GM12878 (cell line): ENCODE measurements around the gene HEG1. TPM values are rescaled to one million over a fixed set of nuclear protein-coding genes. Genes with fewer than 3 reads are reported as not detected.

Experiments used
- ATAC-seq: fragments of 200-7000 bp; cut with Tn5 transposase; 3 replicates; pipeline ENCODE4 v1.9.1; 2020; ENCODE audit warnings: mild to moderate bottlenecking, moderate library complexity
- BruUV-seq: library from RNA; stranded (reverse); fragments of 400-500 nt; replicated peaks from 2 replicates; lab custom pipeline; 2021; lab: Mats Ljungman, UMichigan
- CTCF ChIA-PET: fragments of 300-600 bp; sonication (Branson Sonifier 250); formaldehyde crosslinking; extraction: SDS; loops from one replicate; lab custom pipeline; 2021; ENCODE audit warnings: inconsistent platforms; lab: Yijun Ruan, JAX
- POLR2A ChIA-PET: fragments of 350-600 bp; formaldehyde crosslinking; extraction: SDS; loops from one replicate; lab custom pipeline; 2021; ENCODE audit warnings: inconsistent platforms; lab: Charles Lee
- RAD21 ChIA-PET: fragments of 300-600 bp; sonication (Branson Sonifier 250); formaldehyde crosslinking; loops from one replicate; lab custom pipeline; 2023; ENCODE audit warnings: antibody characterized with exemption; ENCODE audit not compliant: unreplicated experiment; lab: Charles Lee
- SMC1A ChIA-PET: fragments of 300-600 bp; sonication (Branson Sonifier 250); formaldehyde crosslinking; loops from one replicate; lab custom pipeline; 2023; ENCODE audit not compliant: unreplicated experiment, uncharacterized antibody; lab: Charles Lee
- DNase-seq: peaks from one replicate; pipeline ENCODE4 v3.0.0-alpha.2; 2011; ENCODE audit warnings: low read depth, low spot score
- FAIRE-seq: peaks from 3 replicates; lab custom pipeline; 2011; peaks lifted over from hg19 to GRCh38; lab: Jason Lieb, UNC
- H2AFZ ChIP-seq: 2 replicates; pipeline ENCODE4 v1.6.0; 2011; ENCODE audit warnings: low read depth, low read length, control low read depth; ENCODE audit not compliant: control insufficient read depth
- H3K27ac ChIP-seq: 2 replicates; pipeline ENCODE4 v1.5.1; 2011; ENCODE audit warnings: control low read depth; ENCODE audit not compliant: control insufficient read depth, insufficient read depth
- H3K27me3 ChIP-seq, 2 experiments: replicated peaks in 1 of 2; 2 replicates each; pipeline versions ENCODE4 v1.6.0 to v1.6.1; 2011; ENCODE audit warnings: low read length in 1 of 2; ENCODE audit not compliant: control insufficient read depth in 2 of 2, insufficient read depth in 2 of 2
- H3K36me3 ChIP-seq, 2 experiments: 2 replicates each; pipeline ENCODE4 v1.5.1; 2011; ENCODE audit warnings: low read length in 1 of 2; ENCODE audit not compliant: control insufficient read depth in 2 of 2, insufficient read depth in 2 of 2
- H3K4me1 ChIP-seq: 2 replicates; pipeline ENCODE4 v1.6.1; 2011; ENCODE audit warnings: mild to moderate bottlenecking, low read length, moderate library complexity, mixed read lengths; ENCODE audit not compliant: control insufficient read depth, insufficient read depth
- H3K4me2 ChIP-seq: 2 replicates; pipeline ENCODE4 v1.6.0; 2011; ENCODE audit warnings: control low read depth; ENCODE audit not compliant: control insufficient read depth, insufficient read depth
- H3K4me3 ChIP-seq: fragments of 200-600 bp; sonication (generic); 2 replicates; pipeline ENCODE4 v1.5.1; 2016
- H3K79me2 ChIP-seq: 2 replicates; pipeline ENCODE4 v1.6.0; 2011; ENCODE audit warnings: low read length; ENCODE audit not compliant: control insufficient read depth, insufficient read depth
- H3K9ac ChIP-seq: 2 replicates; pipeline ENCODE4 v1.8.0; 2011; ENCODE audit warnings: low read length, control low read depth, mixed read lengths; ENCODE audit not compliant: control insufficient read depth, insufficient read depth
- H3K9me3 ChIP-seq: replicated peaks from 3 replicates; pipeline ENCODE4 v1.5.1; 2011; ENCODE audit warnings: mild to moderate bottlenecking, low read length; ENCODE audit not compliant: control insufficient read depth, insufficient read depth
- H4K20me1 ChIP-seq: 2 replicates; pipeline ENCODE4 v1.6.0; 2011; ENCODE audit not compliant: control insufficient read depth, insufficient read depth
- BRCA1 ChIP-seq: IDR thresholded peaks from 2 replicates; pipeline ENCODE4 v1.6.1; 2011; ENCODE audit warnings: low read depth, low read length, improper control_type of control experiment
- EP300 ChIP-seq, 2 experiments: fragments of 150-350 bp in 1 of 2; IDR thresholded peaks; 2 replicates each; pipeline ENCODE4 v1.6.1; 2011 to 2012; ENCODE audit warnings: low read depth in 2 of 2, low read length in 2 of 2, borderline replicate concordance in 1 of 2, improper control_type of control experiment in 1 of 2, inconsistent platforms in 1 of 2; ENCODE audit not compliant: control insufficient read depth in 1 of 2
- MEF2A ChIP-seq: IDR thresholded peaks from 2 replicates; pipeline ENCODE4 v1.6.1; 2011; ENCODE audit warnings: low read depth, mild to moderate bottlenecking, low read length, moderate library complexity; ENCODE audit not compliant: insufficient read depth
- PML ChIP-seq: IDR thresholded peaks from 2 replicates; pipeline ENCODE4 v1.6.1; 2012; ENCODE audit warnings: low read length, inconsistent platforms
- SP1 ChIP-seq: IDR thresholded peaks from one replicate; pipeline ENCODE4 v1.6.1; 2011; ENCODE audit warnings: low read depth, low read length
- YBX1 ChIP-seq: fragments of 450-650 bp; IDR thresholded peaks from 2 replicates; pipeline ENCODE4 v1.6.1; 2016; ENCODE audit warnings: antibody characterized with exemption
- WGBS: methylation state at CpG from one replicate; pipeline ENCODE4 v1.1.6; 2016; ENCODE audit warnings: low lambda C conversion rate; ENCODE audit not compliant: insufficient replicate concordance, insufficient coverage; ENCODE audit errors: missing lambda C conversion rate; 5-methylcytosine and 5-hydroxymethylcytosine counted together
- in situ Hi-C: fragments of 300-500 bp; cut with MboI; formaldehyde crosslinking; loops from 9 replicates; pipeline ENCODE4 v1.14.3; 2018; ENCODE audit warnings: mixed read lengths
- intact Hi-C: fragments of 100-400 bp; cut with micrococcal nuclease; formaldehyde crosslinking; loops from one replicate; pipeline ENCODE4 v1.14.2; 2022; ENCODE audit not compliant: unreplicated experiment
- polyA plus RNA-seq, 11 experiments: library from polyadenylated mRNA; depleted of rRNA in 4 of 11; unstranded in 6 of 11; stranded (reverse) in 5 of 11; fragments of >200 nt; fragmentation: Nextera tagmentation in 4 of 11; fragmentation: Illumina TruSeq in 1 of 11; extraction: Ambion mirVana in 4 of 11; extraction: Trizol in 1 of 11; gene quantifications; 1 replicate in 1 of 11; 2 replicates in 10 of 11; pipeline versions ENCODE4 v1.2.1 to v1.2.3, GENCODE V29; 2011 to 2016; ENCODE audit warnings: inconsistent platforms in 2 of 11, missing spikeins in 2 of 11, low read depth in 1 of 11
- total RNA-seq, 4 experiments: library from RNA; depleted of rRNA in 3 of 4; stranded (reverse); fragments of >200 nt in 3 of 4; fragmentation: Illumina TruSeq in 1 of 4; extraction: Trizol in 1 of 4; gene quantifications; 2 replicates each; pipeline versions ENCODE4 v1.2.1 to v1.2.3, GENCODE V29; 2013 to 2021
- TF ChIP-seq, protein P1 (sequence below): fragments of 150-350 bp; IDR thresholded peaks from 2 replicates; pipeline ENCODE4 v1.6.1; 2014; ENCODE audit warnings: mild to moderate bottlenecking, low read depth, low read length
- TF ChIP-seq, protein P2 (sequence below): fragments of 150-350 bp; IDR thresholded peaks from 2 replicates; pipeline ENCODE4 v1.6.1; 2016; ENCODE audit warnings: low read depth, low read length

HEG1 gene
- total and polyA plus RNA-seq, 10 of the 15 experiments (the other 5 are each of a cell fraction or from before 2014, with no cell fraction given) = 2.2 to 32.1 (median 7.6) TPM

DNA sequence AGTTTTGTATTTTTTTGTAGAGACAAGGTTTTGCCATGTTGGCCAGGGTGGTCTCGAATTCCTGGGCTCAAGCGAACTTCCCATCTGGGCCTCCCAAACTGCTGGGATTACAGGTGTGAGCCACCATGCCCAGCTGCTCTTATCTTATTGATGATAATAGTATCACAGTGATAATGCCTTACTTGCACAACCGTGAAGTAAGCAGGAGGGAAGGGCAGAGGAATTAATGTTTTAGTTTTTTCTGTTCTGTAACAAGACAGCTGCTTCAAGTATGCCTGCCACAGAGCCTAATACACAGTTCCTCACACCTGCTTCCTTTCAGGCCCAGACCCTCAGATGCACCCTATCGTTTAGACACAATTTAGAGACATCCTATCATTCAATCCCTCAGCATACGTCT is 95.1 kb downstream of the HEG1 start:
- Histone ChIP-seq H3K27ac (no peak overlapping the region), H3K27me3 (no peaks in the 10 kb centered on the region), H2AFZ (no peak overlapping the region), H3K4me2 (no peak overlapping the region), H3K79me2 (no peaks in the 10 kb centered on the region), H4K20me1 (no peaks in the 10 kb centered on the region), H3K4me1 (no peaks in the 10 kb centered on the region), H3K9ac (no peak overlapping the region), H3K4me3 (no peak overlapping the region), H3K36me3 (no peaks in the 10 kb centered on the region), H3K9me3 (no peaks in the 10 kb centered on the region)
- DNase-seq = no peak
- WGBS = 20% methylated on average over 5 of the region's 5 CpGs
- intact Hi-C loops (no loop called here), in situ Hi-C loops (no loop called here)
- TF ChIP-seq SP1 (no peak), MEF2A (no peak), YBX1 (no peak), PML (no peak), BRCA1 (no peak), EP300 (IDR thresholded peaks at IDR 0.05; ENCODE audit: borderline replicate concordance in 1 of 2, control insufficient read depth in 1 of 2, low read depth in 2 of 2, low read length in 2 of 2) (no peak)
- TF ChIP-seq, protein P1, sequence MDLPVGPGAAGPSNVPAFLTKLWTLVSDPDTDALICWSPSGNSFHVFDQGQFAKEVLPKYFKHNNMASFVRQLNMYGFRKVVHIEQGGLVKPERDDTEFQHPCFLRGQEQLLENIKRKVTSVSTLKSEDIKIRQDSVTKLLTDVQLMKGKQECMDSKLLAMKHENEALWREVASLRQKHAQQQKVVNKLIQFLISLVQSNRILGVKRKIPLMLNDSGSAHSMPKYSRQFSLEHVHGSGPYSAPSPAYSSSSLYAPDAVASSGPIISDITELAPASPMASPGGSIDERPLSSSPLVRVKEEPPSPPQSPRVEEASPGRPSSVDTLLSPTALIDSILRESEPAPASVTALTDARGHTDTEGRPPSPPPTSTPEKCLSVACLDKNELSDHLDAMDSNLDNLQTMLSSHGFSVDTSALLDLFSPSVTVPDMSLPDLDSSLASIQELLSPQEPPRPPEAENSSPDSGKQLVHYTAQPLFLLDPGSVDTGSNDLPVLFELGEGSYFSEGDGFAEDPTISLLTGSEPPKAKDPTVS = no peak
- TF ChIP-seq, protein P2, sequence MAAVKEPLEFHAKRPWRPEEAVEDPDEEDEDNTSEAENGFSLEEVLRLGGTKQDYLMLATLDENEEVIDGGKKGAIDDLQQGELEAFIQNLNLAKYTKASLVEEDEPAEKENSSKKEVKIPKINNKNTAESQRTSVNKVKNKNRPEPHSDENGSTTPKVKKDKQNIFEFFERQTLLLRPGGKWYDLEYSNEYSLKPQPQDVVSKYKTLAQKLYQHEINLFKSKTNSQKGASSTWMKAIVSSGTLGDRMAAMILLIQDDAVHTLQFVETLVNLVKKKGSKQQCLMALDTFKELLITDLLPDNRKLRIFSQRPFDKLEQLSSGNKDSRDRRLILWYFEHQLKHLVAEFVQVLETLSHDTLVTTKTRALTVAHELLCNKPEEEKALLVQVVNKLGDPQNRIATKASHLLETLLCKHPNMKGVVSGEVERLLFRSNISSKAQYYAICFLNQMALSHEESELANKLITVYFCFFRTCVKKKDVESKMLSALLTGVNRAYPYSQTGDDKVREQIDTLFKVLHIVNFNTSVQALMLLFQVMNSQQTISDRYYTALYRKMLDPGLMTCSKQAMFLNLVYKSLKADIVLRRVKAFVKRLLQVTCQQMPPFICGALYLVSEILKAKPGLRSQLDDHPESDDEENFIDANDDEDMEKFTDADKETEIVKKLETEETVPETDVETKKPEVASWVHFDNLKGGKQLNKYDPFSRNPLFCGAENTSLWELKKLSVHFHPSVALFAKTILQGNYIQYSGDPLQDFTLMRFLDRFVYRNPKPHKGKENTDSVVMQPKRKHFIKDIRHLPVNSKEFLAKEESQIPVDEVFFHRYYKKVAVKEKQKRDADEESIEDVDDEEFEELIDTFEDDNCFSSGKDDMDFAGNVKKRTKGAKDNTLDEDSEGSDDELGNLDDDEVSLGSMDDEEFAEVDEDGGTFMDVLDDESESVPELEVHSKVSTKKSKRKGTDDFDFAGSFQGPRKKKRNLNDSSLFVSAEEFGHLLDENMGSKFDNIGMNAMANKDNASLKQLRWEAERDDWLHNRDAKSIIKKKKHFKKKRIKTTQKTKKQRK = no peak
- POLR2A ChIA-PET = no interaction called here
- SMC1A ChIA-PET = interaction anchor here (5.7 kb wide), 1 partner anchor 26 kb away, joined by 26 read pairs; the partner anchor contains the start of gene MUC13
- RAD21 ChIA-PET = no interaction called here
- FAIRE-seq = no peak
- CTCF ChIA-PET = interaction anchor here (0.7 to 2.5 kb wide), 2 partner anchors 13 to 26 kb away, joined by 3 to 10 read pairs; partner anchors contain the start of gene MUC13
- BruUV-seq = no TSS peak
- ATAC-seq = no peak
